K562 (cell line): Measurements from ENCODE around the gene HLF. TPM values are rescaled to one million over a fixed set of nuclear protein-coding genes. Genes with fewer than 3 reads are reported as not detected.
A peak's percentile ranks its signal among the peaks of the same experiment; 100 is the strongest.

Experiments used
- CAMTA2 ChIP-seq: fragments of 250-450 bp; sonication (Bioruptor Pico); conservative IDR thresholded peaks from 2 replicates; pipeline ENCODE4 v1.5.1; 2022
- CEBPB ChIP-seq: fragments of 450-650 bp; IDR thresholded peaks from 2 replicates; pipeline ENCODE4 v1.6.1; 2016; ENCODE audit warnings: missing genetic modification characterization, missing compliant biosample characterization
- CTCFL ChIP-seq: IDR thresholded peaks from 2 replicates; pipeline ENCODE4 v1.6.1; 2011; ENCODE audit warnings: borderline replicate concordance, low read depth, mild to moderate bottlenecking, moderate library complexity, low read length; ENCODE audit not compliant: insufficient read depth, poor library complexity, severe bottlenecking
- GATAD2A ChIP-seq: fragments of 450-650 bp; IDR thresholded peaks from 2 replicates; pipeline ENCODE4 v1.6.1; 2017
- HDGF ChIP-seq: fragments of 450-650 bp; IDR thresholded peaks from 2 replicates; pipeline ENCODE4 v1.6.1; 2016
- ID3 ChIP-seq, 2 experiments: fragments of 250-450 bp in 1 of 2; fragments of 450-650 bp in 1 of 2; sonication (Bioruptor Pico) in 1 of 2; IDR thresholded peaks; 2 replicates each; pipeline versions ENCODE4 v1.6.1 to v1.8.0; 2016 to 2021; ENCODE audit warnings: mild to moderate bottlenecking in 2 of 2, moderate library complexity in 2 of 2, missing compliant biosample characterization in 1 of 2, missing genetic modification characterization in 1 of 2
- RAD21 ChIP-seq, 2 experiments: fragments of 250-450 bp in 1 of 2; fragments of 450-650 bp in 1 of 2; sonication (Bioruptor Pico) in 1 of 2; formaldehyde crosslinking in 1 of 2; IDR thresholded peaks in 1 of 2; conservative IDR thresholded peaks in 1 of 2; 2 replicates each; pipeline versions ENCODE4 v1.4.0 to v1.8.0; 2020 to 2022; ENCODE audit warnings: mild to moderate bottlenecking in 2 of 2, moderate library complexity in 1 of 2
- RBM15 ChIP-seq: fragments of 200-400 bp; formaldehyde crosslinking; IDR thresholded peaks from 2 replicates; pipeline ENCODE4 v1.6.1; 2018; ENCODE audit warnings: mild to moderate bottlenecking, low read length, moderate library complexity; ENCODE audit not compliant: insufficient read depth
- REST ChIP-seq, 2 experiments: fragments of 450-650 bp; formaldehyde crosslinking in 1 of 2; IDR thresholded peaks; 2 replicates each; pipeline versions ENCODE4 v1.4.0 to v1.6.1; 2014 to 2020; ENCODE audit warnings: mild to moderate bottlenecking in 2 of 2, borderline replicate concordance in 1 of 2, low read depth in 1 of 2
- ZMIZ1 ChIP-seq, 2 experiments: fragments of 150-350 bp in 1 of 2; IDR thresholded peaks; 2 replicates each; pipeline ENCODE4 v1.6.1; 2012 to 2016; ENCODE audit warnings: low read depth in 2 of 2, low read length in 2 of 2, mild to moderate bottlenecking in 1 of 2, moderate library complexity in 1 of 2
- polyA plus RNA-seq, 8 experiments: library from polyadenylated mRNA; depleted of rRNA in 4 of 8; stranded (reverse) in 5 of 8; unstranded in 3 of 8; fragments of >200 nt; fragmentation: Nextera tagmentation in 2 of 8; fragmentation: Illumina TruSeq in 1 of 8; extraction: Ambion mirVana in 2 of 8; extraction: Trizol in 1 of 8; gene quantifications; 2 replicates each; pipeline versions ENCODE4 v1.2.1 to v1.2.3, GENCODE V29; 2011 to 2014; ENCODE audit warnings: inconsistent platforms in 1 of 8, missing spikeins in 1 of 8
- total RNA-seq, 7 experiments: library from RNA; depleted of rRNA in 6 of 7; stranded (reverse); fragments of >200 nt in 6 of 7; fragmentation: Illumina TruSeq in 2 of 7; extraction: Trizol in 2 of 7; gene quantifications; 2 replicates each; pipeline versions ENCODE4 v1.2.1 to v1.2.3, GENCODE V29; 2011 to 2021; ENCODE audit warnings: low replicate concordance in 1 of 7

HLF gene
- total and polyA plus RNA-seq, 9 of the 15 experiments (the other 6 are each of a cell fraction or from before 2014, with no cell fraction given) = 0.03 to 0.24 (median 0.09) TPM

GRCh38 chr17:55356434-55357328 is 91.9 kb downstream of the HLF start (continued):
- TF ChIP-seq ZMIZ1 (IDR thresholded peaks at IDR 0.05; ENCODE audit: low read depth in 2 of 2, low read length in 2 of 2) = no peak
- no peak for TF ChIP-seq ID3 (CRISPR knock-in tag; IDR thresholded peaks at IDR 0.05)
- no peak for TF ChIP-seq ID3 (tag; IDR thresholded peaks at IDR 0.05)
- TF ChIP-seq CTCFL = peak; percentile 35
- TF ChIP-seq RAD21 (CRISPR knock-in tag; conservative IDR thresholded peaks at IDR 0.05 in 1 of 2, IDR thresholded peaks at IDR 0.05 in 1 of 2) = peak; percentile 80 to 89
- TF ChIP-seq RBM15 = no peak
- no peak for TF ChIP-seq GATAD2A
- peak; percentile 82 for TF ChIP-seq REST (IDR thresholded peaks at IDR 0.05; ENCODE audit: borderline replicate concordance)
- no peak for TF ChIP-seq REST (CRISPR knock-in tag; IDR thresholded peaks at IDR 0.05; ENCODE audit: low read depth)
- no peak for TF ChIP-seq CEBPB (tag)
- TF ChIP-seq CAMTA2 (CRISPR knock-in tag) = no peak
- no peak for TF ChIP-seq HDGF
